Pancreas (tissue), 10 donors: ENCODE measurements around the gene GLIPR2. TPM values are rescaled to one million over a fixed set of nuclear protein-coding genes. Genes with fewer than 3 reads are reported as not detected.

Experiments
- ATAC-seq, 4 donors: fragments of 200-7000 bp; cut with Tn5 transposase; one replicate each; pipeline versions ENCODE4 v1.8.0 to v1.9.1; 2020; ENCODE audit warnings: mild to moderate bottlenecking in 4 of 4, moderate library complexity in 4 of 4
- DNase-seq, 6 donors: peaks; one replicate each; pipeline ENCODE4 v3.0.0-alpha.2; 2020
- FAIRE-seq: peaks from 2 replicates; lab custom pipeline; 2012; peaks lifted over from hg19 to GRCh38; lab: Jason Lieb, UNC
- H3K27ac ChIP-seq, 4 donors: fragments of 200-600 bp; sonication (generic); 1 replicate in 3 of 4; 2 replicates in 1 of 4; pipeline versions ENCODE4 v1.5.0 to v1.8.0; 2020
- H3K27me3 ChIP-seq, 4 donors: fragments of 200-600 bp; one replicate each; pipeline ENCODE4 v1.8.0; 2021
- H3K36me3 ChIP-seq, 3 donors: fragments of 200-600 bp; sonication (generic) in 1 of 3; one replicate each; pipeline versions ENCODE4 v1.5.0 to v1.8.0; 2020 to 2021
- H3K4me1 ChIP-seq, 3 donors: fragments of 200-600 bp; one replicate each; pipeline ENCODE4 v1.8.0; 2021
- H3K4me3 ChIP-seq, 4 donors: fragments of 200-600 bp; sonication (generic) in 2 of 4; one replicate each; pipeline versions ENCODE4 v1.5.0 to v1.8.0; 2020 to 2021
- H3K9me3 ChIP-seq, 4 donors: fragments of 200-600 bp; one replicate each; pipeline ENCODE4 v1.8.0; 2021
- CTCF ChIP-seq, 4 donors: fragments of 200-600 bp; sonication (generic) in 3 of 4; IDR thresholded peaks; one replicate each; pipeline versions ENCODE4 v1.5.0 to v1.8.0; 2021; ENCODE audit warnings: antibody characterized with exemption in 4 of 4
- WGBS, 2 donors: extraction: QIAGEN DNeasy Blood & Tissue Kit; methylation state at CpG; one replicate each; pipeline ENCODE4 v1.1.7; 2013; 5-methylcytosine and 5-hydroxymethylcytosine counted together
- intact Hi-C, 3 donors: fragments of 100-400 bp; cut with DNase I; formaldehyde crosslinking; loops; one replicate each; pipeline versions ENCODE4 v1.11.1 to v1.14.2; 2022
- polyA plus RNA-seq, 2 donors: library from polyadenylated mRNA; stranded (reverse); fragments of 200-250 nt; gene quantifications; one replicate each; pipeline ENCODE4 v1.2.3, GENCODE V29; 2013
- total RNA-seq, 6 donors: library from RNA; stranded (reverse); fragmentation: NEBNext Ultra II Directional in 4 of 6; extraction: Animal tissue kit (Norgen Biotek cat#: 25700) in 4 of 6; gene quantifications; one replicate each; pipeline versions ENCODE4 v1.2.1 to v1.2.4, GENCODE V29; 2021 to 2023
- donor health status: healthy with polysubstance abuse.
- donor health status: DM: no; HTN: no; CAD: no; lungs with moderate emphysema.
- donor health status: DM: no; HTN: no; CAD: no.
- donor health status: control.
- donor health status: control.
- donor health status: Bipolar disorder and iron deficiency.
- donor health status: DM: yes; HTN: yes; CAD: no.
- donor health status: DM: no; HTN: no; CAD: no.
- donor health status: DM: no; HTN: no; CAD: no.
- donor health status: DM: yes; HTN: yes; CAD: no.

The GLIPR2 gene
- total and polyA plus RNA-seq, 8 donors, result 1.3 to 10.0 (median 4.5) TPM

- peak in 1 of 6 donors; percentile 19 for DNase-seq
- no peaks in the 10 kb centered on the region for H3K27me3 ChIP-seq
- TF ChIP-seq CTCF (IDR thresholded peaks at IDR 0.05), result no peak
- no peaks in the 10 kb centered on the region for H3K9me3 ChIP-seq
- H3K36me3 ChIP-seq, result no peaks in the 10 kb centered on the region
- H3K4me1 ChIP-seq, result no peaks in the 10 kb centered on the region
- no peak for FAIRE-seq
- H3K27ac ChIP-seq, result no peak overlapping the region
- no peak overlapping the region for H3K4me3 ChIP-seq
- no peak for ATAC-seq
- intact Hi-C loops, result no loop called here
- 80 to 88% methylated on average over 12 of the region's 12 CpGs for WGBS, 2 donors
Observed at GRCh38 chr9:36144309-36145232, 8.0 kb downstream of the GLIPR2 start.

GRCh38 chr9:36145970-36146369, 9.4 kb downstream of the GLIPR2 start:
- DNase-seq, result no peak
- TF ChIP-seq CTCF (IDR thresholded peaks at IDR 0.05), result no peak
- intact Hi-C loops, result no loop called here
- H3K27ac ChIP-seq, result no peak overlapping the region
- H3K27me3 ChIP-seq, result no peaks in the 10 kb centered on the region
- H3K9me3 ChIP-seq, result no peaks in the 10 kb centered on the region
- FAIRE-seq, result no peak
- H3K4me1 ChIP-seq, result no peaks in the 10 kb centered on the region
- no peaks in the 10 kb centered on the region for H3K36me3 ChIP-seq
- no peak overlapping the region for H3K4me3 ChIP-seq
- no peak for ATAC-seq
- WGBS, 2 donors, result 84 to 93% methylated on average over 4 of the region's 4 CpGs

GRCh38 chr9:36146651-36147050, 10.1 kb downstream of the GLIPR2 start:
- H3K4me3 ChIP-seq, result no peak overlapping the region
- FAIRE-seq, result no peak
- intact Hi-C loops, result no loop called here
- WGBS, 2 donors, result 89 to 93% methylated on average over 10 of the region's 10 CpGs
- no peak for ATAC-seq
- no peak for DNase-seq
- TF ChIP-seq CTCF (IDR thresholded peaks at IDR 0.05), result no peak
- H3K36me3 ChIP-seq, result no peaks in the 10 kb centered on the region
- no peaks in the 10 kb centered on the region for H3K9me3 ChIP-seq
- H3K27me3 ChIP-seq, result no peaks in the 10 kb centered on the region
- H3K27ac ChIP-seq, result no peak overlapping the region
- no peaks in the 10 kb centered on the region for H3K4me1 ChIP-seq

- Histone ChIP-seq H3K4me3 (no peak overlapping the region), H3K36me3 (no peaks in the 10 kb centered on the region), H3K9me3 (no peaks in the 10 kb centered on the region), H3K27ac (no peak overlapping the region), H3K4me1 (no peaks in the 10 kb centered on the region), H3K27me3 (no peaks in the 10 kb centered on the region)
- ATAC-seq (no peak), DNase-seq (peak in 1 of 6 donors; percentile 14), FAIRE-seq (no peak)
- intact Hi-C loops, result no loop called here
- WGBS, 2 donors, result 88 to 93% methylated on average over 14 of the region's 14 CpGs
- no peak for TF ChIP-seq CTCF (IDR thresholded peaks at IDR 0.05)
Observed at GRCh38 chr9:36147441-36148175, 11.1 kb downstream of the GLIPR2 start.
